Amygdala (tissue), 56 donors: ENCODE results near the gene HNRNPU.

Source experiments
- DNase-seq, 56 donors: peaks; one replicate each; lab custom pipeline; 2025; lab: John Stamatoyannopoulos, UW

HNRNPU gene

GRCh38 chr1:244864253-244865027 is at the start of gene HNRNPU:
TSS of gene HNRNPU (minus strand) at chr1:244864543. CDS start at chr1:244864307, 236 bp downstream.
- peak; percentile 73 to 98 (median 92) for DNase-seq

- DNase-seq: no peak
Observed at GRCh38 chr1:244913806-244914205, 49.5 kb upstream of the HNRNPU start.

- DNase-seq: no peak
Observed at GRCh38 chr1:244904119-244904518, 39.8 kb upstream of the HNRNPU start.

- no peak for DNase-seq
Observed at GRCh38 chr1:244901400-244902015, 37.2 kb upstream of the HNRNPU start.

DNA sequence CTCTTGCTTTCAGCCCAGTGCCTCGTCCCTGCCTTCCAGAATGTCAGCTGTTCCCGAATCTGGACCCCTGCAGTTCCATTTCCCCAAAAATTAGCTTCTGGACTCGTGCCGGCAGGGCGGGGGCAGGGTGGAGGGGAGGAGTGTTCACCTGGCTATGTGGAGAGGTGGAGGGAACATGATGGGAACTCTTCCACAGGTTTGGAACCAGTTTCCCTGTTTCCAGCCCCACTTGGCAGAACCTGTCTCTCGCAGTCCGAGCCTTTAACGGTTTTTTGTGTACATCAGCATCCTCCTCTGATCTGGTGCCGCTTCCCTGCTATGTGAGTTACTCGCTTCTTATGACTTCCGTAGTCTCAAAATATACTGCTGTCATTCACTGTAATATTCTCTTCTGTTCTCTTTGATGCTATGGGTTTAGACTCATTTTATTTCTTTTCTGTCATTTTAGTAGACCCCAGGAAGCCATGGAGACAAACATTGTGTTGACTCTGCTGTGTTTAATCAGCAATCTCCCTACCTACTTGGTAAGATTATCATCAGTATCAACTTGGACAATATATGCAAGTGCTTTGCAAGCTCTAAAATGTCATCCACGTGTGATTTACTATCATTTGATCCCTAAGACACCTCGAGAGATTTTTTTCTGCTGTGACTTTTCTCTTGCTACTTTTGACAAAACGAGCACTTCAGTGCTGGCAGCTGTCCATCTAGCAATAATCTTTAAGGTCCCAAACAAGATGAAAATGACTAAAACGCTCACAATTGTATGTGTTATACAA is 33.3 kb upstream of the HNRNPU start:
- DNase-seq: no peak

DNA sequence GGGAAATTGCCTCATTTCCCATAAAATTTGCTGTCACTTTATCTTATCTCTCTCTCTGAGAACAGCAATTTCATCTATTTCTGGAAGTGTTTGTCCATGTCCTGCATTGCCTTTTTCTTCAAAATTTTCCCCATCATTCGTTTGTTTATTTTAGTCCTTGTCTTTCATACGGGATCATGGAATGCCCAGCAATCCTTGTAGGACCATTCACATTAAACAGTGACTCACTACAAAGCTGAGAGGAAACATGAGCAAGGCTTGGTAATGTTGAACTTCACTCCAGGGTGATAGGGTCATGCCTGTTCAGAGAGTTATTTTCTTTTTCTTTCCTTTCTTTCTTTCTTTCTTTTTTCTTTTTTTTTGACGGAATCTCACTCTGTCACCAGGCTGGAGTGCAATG is 32.2 kb upstream of the HNRNPU start:
- DNase-seq: no peak

DNA sequence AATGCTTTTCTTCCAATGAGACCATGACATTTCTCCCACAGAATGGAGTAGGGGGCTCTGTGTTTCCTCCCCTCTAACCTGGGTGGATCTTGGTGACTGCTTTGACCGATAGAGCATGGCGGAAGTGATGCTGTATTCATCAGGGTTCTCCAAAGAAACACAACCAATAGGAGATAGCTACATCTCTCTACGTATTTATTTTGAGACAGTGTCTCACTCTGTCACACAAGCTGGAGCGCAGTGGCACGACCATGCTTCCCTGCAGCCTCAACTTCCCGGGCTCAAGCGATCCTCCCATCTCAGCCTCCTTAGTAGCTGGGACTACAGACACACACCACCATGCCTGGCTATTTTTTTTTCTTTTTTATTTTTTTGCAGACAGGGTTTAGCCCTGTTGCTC is 29.5 kb upstream of the HNRNPU start:
- no peak for DNase-seq

GRCh38 chr1:244887281-244887680 is 22.9 kb upstream of the HNRNPU start:
- DNase-seq: no peak

DNA sequence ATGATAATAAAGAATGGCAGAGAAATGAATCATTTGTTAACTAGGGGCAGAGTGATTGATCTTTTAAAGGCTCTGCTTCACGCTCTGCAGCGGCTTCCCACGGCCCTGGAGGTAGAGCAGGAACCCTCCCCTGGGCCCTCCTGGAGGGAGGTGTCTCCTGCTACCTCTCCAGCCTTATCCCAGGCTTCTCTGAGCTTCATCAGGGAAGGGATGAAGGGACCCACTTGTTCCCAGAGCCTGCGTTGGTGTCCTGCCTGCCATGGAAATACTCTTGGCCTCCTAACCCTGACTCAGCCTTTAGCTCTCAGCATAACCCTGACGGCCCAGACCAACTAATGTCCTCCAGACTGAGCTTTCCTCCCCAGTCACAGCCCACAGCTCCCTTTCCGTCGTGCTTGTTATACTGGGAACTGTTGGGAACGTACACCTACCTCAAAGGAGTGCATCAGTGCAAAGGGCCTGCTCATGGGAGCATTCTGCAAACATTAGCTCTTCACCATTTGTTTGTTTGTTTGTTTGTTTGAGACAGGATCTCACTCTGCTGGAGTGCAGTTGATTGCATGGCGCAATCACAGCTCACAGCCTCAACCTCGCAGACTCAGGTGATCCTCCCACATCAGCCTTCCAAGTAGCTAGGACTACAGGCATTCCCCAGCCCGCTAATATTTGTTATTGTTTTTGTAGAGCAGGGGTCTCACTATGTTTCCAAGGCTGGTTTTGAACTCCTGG is 17.4 kb upstream of the HNRNPU start:
- DNase-seq: no peak

GRCh38 chr1:244878681-244879080 is 14.3 kb upstream of the HNRNPU start:
- no peak for DNase-seq

DNA sequence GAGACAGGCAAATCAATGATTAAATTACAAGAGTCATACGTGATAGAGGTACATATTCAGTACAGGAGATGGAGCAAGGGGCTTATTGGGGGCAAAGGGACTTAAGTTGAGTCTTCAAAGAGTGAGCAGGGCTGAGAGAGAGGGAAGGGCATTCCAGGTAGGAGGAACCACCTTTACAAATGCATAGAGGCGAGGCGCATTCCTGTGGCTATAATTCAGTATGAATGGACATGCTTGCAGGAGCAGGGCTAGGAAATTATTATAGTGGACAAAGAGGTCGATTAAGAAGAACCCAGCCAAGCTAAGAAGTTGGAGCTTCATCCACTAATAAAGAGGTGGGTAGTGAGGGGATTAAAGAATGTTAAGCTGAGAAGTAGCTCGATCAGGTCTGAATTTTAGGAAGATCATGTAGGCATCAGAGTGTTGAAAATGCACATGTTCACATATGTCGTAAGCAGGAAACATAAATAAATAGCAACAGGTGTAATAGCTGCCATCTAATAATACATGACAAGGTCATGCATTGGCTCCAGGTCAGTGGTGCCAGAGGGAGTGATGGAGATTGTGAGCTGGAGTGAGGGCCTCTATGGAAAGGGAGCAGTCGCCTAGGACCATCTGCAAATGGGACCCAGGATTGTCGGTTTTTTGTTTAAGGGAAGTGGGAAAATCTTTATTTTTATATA is 12.0 kb upstream of the HNRNPU start:
- no peak for DNase-seq

DNA sequence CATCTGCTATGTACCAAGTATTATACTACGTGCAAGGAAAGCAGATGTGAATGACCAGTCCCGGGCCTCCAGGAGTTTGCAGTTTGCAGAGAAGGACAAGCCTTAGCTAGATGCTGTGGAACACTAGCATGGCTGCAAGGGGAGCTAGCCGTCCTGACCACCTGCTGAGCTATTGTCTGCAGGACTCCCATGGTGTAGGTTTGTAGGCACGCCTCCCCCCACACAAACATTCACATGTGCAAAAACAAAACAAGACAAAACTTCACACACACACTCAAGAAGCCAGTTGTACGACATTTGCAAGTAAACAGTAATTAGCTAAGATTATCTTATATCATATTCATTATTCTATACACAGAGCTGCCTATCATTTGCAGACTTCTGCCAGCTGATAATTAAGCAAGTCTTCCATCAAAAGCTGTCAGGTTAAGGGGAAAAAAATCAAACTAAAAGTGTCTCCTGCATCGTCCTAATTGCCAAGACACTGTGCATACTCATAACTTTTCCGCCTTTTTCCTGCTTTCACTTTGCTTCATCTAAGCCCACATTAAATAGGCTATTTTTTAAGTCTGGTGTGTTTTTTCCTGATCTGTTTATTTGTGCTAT is 10.7 kb upstream of the HNRNPU start:
- no peak for DNase-seq

- no peak for DNase-seq
Observed at GRCh38 chr1:244869950-244870349, 5.6 kb upstream of the HNRNPU start.

- DNase-seq: no peak
Observed at GRCh38 chr1:244869364-244869827, 5.1 kb upstream of the HNRNPU start.

DNA sequence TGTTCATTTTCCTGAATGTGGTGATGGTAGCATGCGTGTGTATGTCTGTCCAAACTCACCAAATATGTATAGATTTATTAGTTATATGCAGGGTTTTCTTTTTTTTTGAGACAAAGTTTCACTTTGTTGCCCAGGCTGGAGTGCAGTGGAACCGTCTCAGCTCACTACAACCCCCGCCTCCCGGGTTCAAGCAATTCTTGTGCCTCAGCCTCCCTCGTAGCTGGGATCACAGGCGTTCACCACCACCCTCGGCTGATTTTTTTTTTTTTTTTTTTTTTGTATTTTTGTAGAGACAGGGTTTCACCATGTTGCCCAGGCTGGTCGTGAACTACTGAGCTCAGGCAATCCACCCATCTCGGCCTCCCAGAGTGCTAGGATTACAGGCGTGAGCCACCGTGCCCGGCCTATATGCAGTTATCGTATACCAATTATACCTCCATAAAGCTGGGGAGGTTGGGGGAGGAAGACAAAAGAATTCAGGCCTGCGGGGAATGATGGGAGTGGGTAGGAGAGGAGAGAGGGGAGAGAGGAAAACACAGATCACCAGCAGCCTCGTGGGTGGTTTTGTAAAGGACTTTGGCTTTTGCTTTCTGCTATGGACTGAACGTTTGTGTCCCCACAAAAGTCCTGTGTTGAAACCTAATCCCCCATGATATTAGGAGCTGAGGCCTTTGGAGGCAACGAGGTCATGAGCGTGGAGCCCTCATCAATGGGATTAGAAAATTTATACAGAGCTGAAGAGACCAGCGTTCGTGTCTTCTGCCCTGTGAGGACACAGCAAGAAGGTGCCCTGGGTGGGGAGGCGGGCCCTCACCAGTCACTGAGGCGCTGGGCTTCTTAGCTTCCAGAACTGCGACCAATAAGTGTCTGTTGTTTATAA is 4.4 kb upstream of the HNRNPU start:
- no peak for DNase-seq

DNA sequence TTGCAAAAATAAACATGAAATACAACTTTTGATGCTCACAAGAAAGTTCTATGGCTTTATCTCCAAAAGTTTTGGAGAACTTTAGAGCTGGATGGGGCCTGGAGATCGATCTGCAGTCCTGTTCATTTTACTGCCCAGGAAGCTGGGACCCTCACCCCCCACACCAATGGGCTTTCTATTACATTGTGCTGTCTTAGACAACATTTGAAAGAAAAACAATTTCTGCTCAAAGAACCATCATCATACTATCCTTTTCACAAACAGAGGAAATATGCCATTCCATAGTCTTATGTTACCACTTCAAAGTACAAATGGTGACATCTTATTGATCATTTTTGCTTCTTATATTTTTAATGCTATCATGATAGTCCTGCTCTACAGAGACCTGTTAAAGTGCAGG is 2.0 kb upstream of the HNRNPU start:
- no peak for DNase-seq

DNA sequence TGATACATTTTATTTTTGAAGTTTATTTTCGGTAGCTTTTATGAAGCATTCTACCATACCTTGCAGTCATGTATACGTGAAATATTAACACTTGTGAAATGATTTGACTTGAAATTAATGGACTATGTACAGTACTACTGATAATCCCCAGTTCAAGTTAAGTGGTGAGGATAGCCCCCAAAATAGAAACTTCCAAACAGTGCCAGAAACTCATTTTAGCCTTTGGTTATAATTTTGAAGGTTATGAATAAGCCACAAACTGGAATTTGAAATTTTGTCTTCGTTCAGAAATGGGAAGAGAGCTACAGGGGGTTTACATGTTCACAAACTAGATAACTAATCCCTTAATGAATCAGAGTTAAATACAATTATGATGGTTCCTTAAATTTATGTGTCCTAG is 1.5 kb upstream of the HNRNPU start:
- DNase-seq: no peak

DNA sequence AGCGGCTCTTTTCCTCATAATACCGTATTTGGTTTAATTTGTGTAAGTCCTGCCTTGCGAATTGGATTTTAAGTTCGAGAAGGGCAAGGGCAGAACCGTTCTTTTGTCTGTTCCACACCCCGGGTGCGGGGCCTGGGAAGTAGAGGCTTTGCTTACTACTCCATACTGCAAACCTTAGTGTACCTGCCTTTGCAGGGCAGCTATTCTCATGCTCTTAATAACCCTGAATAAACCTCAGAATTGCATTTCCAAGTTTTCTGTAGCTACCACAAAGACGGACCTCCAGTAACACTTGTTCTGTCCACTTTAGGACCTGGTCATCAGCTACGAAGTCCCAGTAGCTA is 657 bp upstream of the HNRNPU start:
- peak in 28 of 56 donors; percentile 2 to 76 (median 32) for DNase-seq
